Activated CD4-positive, CD25-positive, alpha-beta regulatory T cell treated with anti-CD3 and anti-CD28 coated beads, Interleukin-2, amount 50 U/mL, for 16 hours (primary cell): ENCODE results near the gene VCX3A.
"Not testable (repeated sequence)": the region's sequence is repeated elsewhere in the genome, so short reads cannot be mapped to it uniquely, and the experiment has no call there.

Source experiments
- DNase-seq: peaks from one replicate; pipeline ENCODE4 v3.0.0-alpha.2; 2020; ENCODE audit warnings: low read depth, low spot score

The VCX3A gene

DNA sequence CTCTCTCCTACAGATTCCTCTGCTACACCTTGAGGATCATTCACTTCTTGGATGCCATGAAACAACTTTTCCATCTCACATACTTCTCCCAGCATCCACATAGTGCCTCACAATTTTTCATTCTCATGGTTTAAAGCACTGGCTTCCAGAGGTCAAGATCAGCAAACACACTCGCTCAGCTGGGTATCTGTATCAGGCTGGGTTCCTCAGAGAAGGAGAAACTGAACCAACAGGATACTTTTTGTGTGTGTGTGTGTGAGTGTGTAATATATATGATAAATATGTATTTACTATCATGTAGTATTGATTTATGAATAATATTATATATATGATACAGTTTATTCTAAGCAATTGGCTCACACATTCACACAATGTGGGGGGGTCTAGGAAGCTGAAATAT is at the start of gene VCX3A:
Gene VCX3A, minus strand, starts transcription at position 101 of the 400 bp plus-strand sequence. CDS start 621 bp downstream, outside the sequence.
- DNase-seq, result not testable (repeated sequence)

GRCh38 chrX:6574762-6575161 is 39.8 kb upstream of the VCX3A start:
- DNase-seq, result no peak

DNA sequence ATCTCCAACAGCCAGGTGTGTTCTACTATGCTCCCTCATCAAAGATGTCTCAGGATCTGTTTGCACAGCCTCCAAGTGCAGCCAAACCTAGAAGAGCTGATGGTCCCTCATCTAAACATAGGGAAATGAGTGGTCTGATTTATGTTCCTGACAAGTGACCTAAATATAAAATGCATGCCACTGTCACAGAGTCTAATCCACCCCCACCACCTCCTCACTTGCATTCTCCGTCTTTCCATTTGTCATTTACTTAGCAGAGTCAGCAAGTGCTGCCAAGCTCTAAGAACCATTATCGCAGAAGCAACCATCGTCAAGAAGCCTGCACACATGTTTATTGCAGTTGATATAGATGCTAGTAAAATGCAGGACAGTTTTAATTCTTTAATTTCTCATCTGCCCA is 33.1 kb upstream of the VCX3A start:
- no peak for DNase-seq

DNA sequence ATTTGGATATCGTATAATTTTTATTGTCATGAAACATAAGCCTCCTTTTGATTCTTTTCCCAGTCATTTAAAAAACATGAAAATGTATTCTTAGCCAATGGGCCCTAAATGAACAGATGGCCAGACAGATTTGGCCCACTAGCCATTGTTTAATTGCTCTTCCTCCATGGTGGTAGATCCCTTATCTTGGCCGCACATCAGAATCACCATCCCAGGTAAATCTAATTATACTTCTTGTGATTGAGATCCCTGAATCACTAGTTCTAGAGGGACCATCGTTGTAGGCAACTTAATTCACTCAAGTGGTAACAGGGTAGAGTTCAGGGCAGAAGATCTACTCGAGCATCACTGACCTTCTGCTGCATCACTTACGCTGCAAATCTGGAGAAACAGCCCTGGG is 24.1 kb upstream of the VCX3A start:
- DNase-seq, result no peak

GRCh38 chrX:6557690-6558089 is 22.8 kb upstream of the VCX3A start:
- no peak for DNase-seq

GRCh38 chrX:6550999-6551398 is 16.1 kb upstream of the VCX3A start:
- no peak for DNase-seq

DNA sequence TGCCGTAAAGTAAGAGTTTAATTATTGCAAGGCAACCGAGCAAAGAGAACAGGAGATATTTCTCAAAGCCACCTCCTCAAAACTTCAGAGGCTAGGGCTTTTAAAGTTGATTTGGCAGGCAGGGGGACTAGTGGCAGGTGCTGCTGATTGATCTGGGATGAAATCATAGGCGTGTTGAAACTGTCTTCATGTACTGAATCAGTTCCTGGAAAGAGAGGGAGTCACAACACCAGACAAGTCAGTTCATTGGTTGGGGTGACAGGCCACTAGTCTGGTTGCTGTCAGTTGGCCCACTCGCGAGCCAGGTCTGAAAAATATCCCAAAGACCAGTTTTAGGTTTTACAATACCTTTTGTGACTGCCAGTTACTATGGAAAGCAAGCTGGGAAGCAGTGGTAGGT is 10.8 kb upstream of the VCX3A start:
- no peak for DNase-seq

GRCh38 chrX:6526564-6527136 is 8.3 kb downstream of the VCX3A start:
- DNase-seq, result no peak

GRCh38 chrX:6517376-6517775 is 17.5 kb downstream of the VCX3A start:
- DNase-seq, result no peak

DNA sequence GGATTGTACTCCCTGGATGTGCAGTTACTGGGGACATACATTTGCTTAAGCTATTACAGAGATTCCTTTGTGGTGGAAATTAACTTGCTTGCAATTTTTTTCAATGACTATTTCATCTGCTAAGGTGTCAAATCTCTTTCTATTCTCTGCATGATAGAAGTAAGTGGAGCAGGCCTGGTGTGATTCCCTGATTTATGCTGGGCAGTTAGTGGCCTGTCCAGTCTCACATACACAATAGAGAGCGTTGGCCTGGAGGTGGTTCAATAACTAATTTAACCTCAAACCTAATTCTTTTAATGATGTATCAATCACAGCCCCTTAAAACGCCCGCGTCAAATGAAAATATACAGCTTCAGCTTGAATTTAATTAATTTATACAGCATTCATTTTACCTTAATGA is 28.5 kb downstream of the VCX3A start:
- no peak for DNase-seq

DNA sequence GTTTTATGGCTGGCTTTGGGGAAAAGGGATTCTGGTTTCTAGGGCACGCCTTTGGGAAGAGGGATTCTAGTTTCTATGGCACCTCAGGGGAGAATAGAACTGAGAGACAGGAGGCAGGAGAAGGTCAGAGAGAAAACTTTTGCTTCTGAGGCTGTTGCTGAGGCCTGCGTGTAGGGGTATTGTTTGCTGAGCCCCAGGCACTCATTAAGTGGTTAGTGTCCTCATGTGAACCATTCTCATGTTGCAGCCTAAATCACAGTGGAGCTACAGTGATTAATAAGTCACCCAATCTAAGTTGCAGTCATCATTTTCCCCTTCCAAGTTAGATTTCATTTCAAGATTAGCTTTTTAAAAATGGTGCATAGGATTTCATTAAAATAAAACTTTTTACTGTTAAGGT is 29.0 kb downstream of the VCX3A start:
- DNase-seq, result no peak

- no peak for DNase-seq
Observed at GRCh38 chrX:6500719-6501118, 34.2 kb downstream of the VCX3A start.

DNA sequence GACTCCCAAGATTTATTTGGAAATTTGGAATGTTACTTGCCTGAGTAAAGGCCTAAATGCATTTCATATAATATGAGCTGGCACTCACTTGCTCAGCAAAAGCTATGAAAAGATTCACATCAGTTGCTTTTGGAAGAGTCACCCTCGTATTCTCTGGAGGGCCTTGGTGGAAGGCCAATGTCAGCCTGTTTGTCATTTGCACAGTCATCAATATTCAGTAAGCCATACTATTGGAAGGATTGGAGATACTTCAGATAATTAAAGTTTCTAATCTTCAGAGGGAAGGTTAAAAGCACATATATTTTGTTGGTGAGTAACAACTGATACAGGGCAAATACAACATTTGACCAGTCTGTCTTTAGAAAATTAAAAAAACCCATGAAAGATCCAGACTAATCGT is 36.6 kb downstream of the VCX3A start:
- no peak for DNase-seq
